SU-DHL-6 (cell line): ENCODE results near the gene GABRD.

ENCODE experiments used
- H2AFZ ChIP-seq: fragments of 200-600 bp; sonication (generic); 2 replicates; pipeline ENCODE4 v1.6.1; 2014; ENCODE audit warnings: low read depth, mild to moderate bottlenecking, moderate library complexity, mixed read lengths, antibody characterized with exemption, low read length; ENCODE audit not compliant: severe bottlenecking
- H3F3A ChIP-seq: fragments of 200-600 bp; shearing (Covaris generic); 2 replicates; pipeline ENCODE4 v1.6.0; 2016; ENCODE audit warnings: antibody characterized with exemption, mild to moderate bottlenecking; ENCODE audit not compliant: insufficient read depth
- H3K27ac ChIP-seq: fragments of 200-600 bp; sonication (generic); 2 replicates; pipeline ENCODE4 v1.5.1; 2016; ENCODE audit warnings: low read depth, mild to moderate bottlenecking, low read length, moderate library complexity, mixed read lengths
- H3K27me3 ChIP-seq: fragments of 200-600 bp; sonication (generic), shearing (Covaris generic); 2 replicates; pipeline ENCODE4 v1.6.0; 2014; ENCODE audit warnings: mild to moderate bottlenecking, low read length
- H3K36me3 ChIP-seq: fragments of 200-600 bp; sonication (generic); 2 replicates; pipeline ENCODE4 v1.6.1; 2014; ENCODE audit warnings: mild to moderate bottlenecking, low read length, mixed read lengths
- H3K4me2 ChIP-seq: fragments of 300-600, 200-600 bp; shearing (Covaris generic), sonication (generic); 2 replicates; pipeline ENCODE4 v1.6.0; 2014; ENCODE audit warnings: low read length, low read depth, mild to moderate bottlenecking; ENCODE audit not compliant: poor library complexity, severe bottlenecking
- H3K4me3 ChIP-seq: fragments of 200-600 bp; sonication (generic); 2 replicates; pipeline ENCODE4 v1.5.1; 2014; ENCODE audit warnings: antibody characterized with exemption, low read length, mild to moderate bottlenecking, mixed read lengths; ENCODE audit not compliant: insufficient read depth, poor library complexity, severe bottlenecking
- H3K79me2 ChIP-seq: fragments of 200-600 bp; sonication (generic); 2 replicates; pipeline ENCODE4 v1.6.1; 2014; ENCODE audit warnings: mild to moderate bottlenecking, low read length, moderate library complexity; ENCODE audit not compliant: insufficient read depth
- H3K9ac ChIP-seq: fragments of 200-600 bp; sonication (generic); 2 replicates; pipeline ENCODE4 v1.7.0; 2014; ENCODE audit warnings: mild to moderate bottlenecking, low read length
- H3K9me2 ChIP-seq: fragments of 200-600 bp; sonication (generic); replicated peaks from 2 replicates; pipeline ENCODE4 v1.6.1; 2014; ENCODE audit warnings: low read length; ENCODE audit not compliant: insufficient read depth
- H3K9me3 ChIP-seq: fragments of 200-600 bp; sonication (generic); 2 replicates; pipeline ENCODE4 v1.6.1; 2014; ENCODE audit warnings: low read length, mixed read lengths; ENCODE audit not compliant: insufficient read depth
- H4K20me1 ChIP-seq: fragments of 200-600 bp; sonication (generic); 2 replicates; pipeline ENCODE4 v1.6.1; 2014; ENCODE audit warnings: low read depth, mild to moderate bottlenecking, antibody characterized with exemption, low read length, moderate library complexity, mixed read lengths
- CTCF ChIP-seq: fragments of 200-600 bp; sonication (generic); IDR thresholded peaks from one replicate; pipeline ENCODE4 v1.5.1; 2017; ENCODE audit warnings: antibody characterized with exemption, mild to moderate bottlenecking, low read length, moderate library complexity; ENCODE audit not compliant: insufficient read depth, poor library complexity, severe bottlenecking
- EZH2phosphoT487 ChIP-seq: fragments of 200-600 bp; sonication (generic), shearing (Covaris generic); conservative IDR thresholded peaks from 2 replicates; pipeline ENCODE4 v1.6.1; 2018; ENCODE audit warnings: mild to moderate bottlenecking, antibody characterized with exemption, low read length, moderate library complexity, mixed read lengths

Gene GABRD

GRCh38 chr1:2019172-2019543, at the start of gene GABRD:
Gene GABRD (plus strand): TSS chr1:2019345. CDS start chr1:2019424, 79 bp downstream.
- Histone ChIP-seq H3K4me2 (no peak within 1 kb of the TSS), H3K27ac (no peak within 1 kb of the TSS), H3F3A (no peaks in the 10 kb centered on the region), H3K36me3 (no peaks in the 10 kb centered on the region), H4K20me1 (no peaks in the 10 kb centered on the region), H2AFZ (no peak within 1 kb of the TSS), H3K9me3 (no peaks in the 10 kb centered on the region), H3K4me3 (no peak within 1 kb of the TSS), H3K27me3 (no peaks in the 10 kb centered on the region), H3K79me2 (no peaks in the 10 kb centered on the region), H3K9me2 (no peaks in the 10 kb centered on the region), H3K9ac (no peak within 1 kb of the TSS)
- no peak for TF ChIP-seq CTCF
- no peak for TF ChIP-seq EZH2phosphoT487

GRCh38 chr1:1969505-1969900, 49.6 kb upstream of the GABRD start:
- no peaks in the 10 kb centered on the region for H3K9me3 ChIP-seq
- no peaks in the 10 kb centered on the region for H3K36me3 ChIP-seq
- H3K27ac ChIP-seq, result no peak overlapping the region
- H2AFZ ChIP-seq, result no peak overlapping the region
- H4K20me1 ChIP-seq, result no peaks in the 10 kb centered on the region
- H3K27me3 ChIP-seq, result no peaks in the 10 kb centered on the region
- H3K4me2 ChIP-seq, result no peak overlapping the region
- H3K4me3 ChIP-seq, result no peak overlapping the region
- H3K79me2 ChIP-seq, result no peaks in the 10 kb centered on the region
- H3K9me2 ChIP-seq, result no peaks in the 10 kb centered on the region
- TF ChIP-seq EZH2phosphoT487, result no peak
- H3F3A ChIP-seq, result no peaks in the 10 kb centered on the region
- H3K9ac ChIP-seq, result no peak overlapping the region

- no peaks in the 10 kb centered on the region for H3K9me3 ChIP-seq
- no peaks in the 10 kb centered on the region for H3K27me3 ChIP-seq
- H3K4me3 ChIP-seq, result no peak overlapping the region
- H3K4me2 ChIP-seq, result no peak overlapping the region
- no peak for TF ChIP-seq CTCF
- no peak for TF ChIP-seq EZH2phosphoT487
- H3K9ac ChIP-seq, result no peak overlapping the region
- no peaks in the 10 kb centered on the region for H3K79me2 ChIP-seq
- H4K20me1 ChIP-seq, result no peaks in the 10 kb centered on the region
- H3K36me3 ChIP-seq, result no peaks in the 10 kb centered on the region
- H3K27ac ChIP-seq, result no peak overlapping the region
- H2AFZ ChIP-seq, result no peak overlapping the region
- H3F3A ChIP-seq, result no peaks in the 10 kb centered on the region
- H3K9me2 ChIP-seq, result no peaks in the 10 kb centered on the region
These were observed 49.0 kb upstream of the GABRD start for GRCh38 chr1:1969953-1970716.

- H3K9me2 ChIP-seq, result no peaks in the 10 kb centered on the region
- TF ChIP-seq EZH2phosphoT487 (no peak), CTCF (no peak)
- H3K27me3 ChIP-seq, result no peaks in the 10 kb centered on the region
- no peaks in the 10 kb centered on the region for H3K9me3 ChIP-seq
- no peaks in the 10 kb centered on the region for H3K79me2 ChIP-seq
- H3K4me3 ChIP-seq, result no peak overlapping the region
- H2AFZ ChIP-seq, result no peak overlapping the region
- no peaks in the 10 kb centered on the region for H3F3A ChIP-seq
- no peak overlapping the region for H3K9ac ChIP-seq
- H3K4me2 ChIP-seq, result no peak overlapping the region
- H4K20me1 ChIP-seq, result no peaks in the 10 kb centered on the region
- no peaks in the 10 kb centered on the region for H3K36me3 ChIP-seq
- no peak overlapping the region for H3K27ac ChIP-seq
These were observed 48.1 kb upstream of the GABRD start for GRCh38 chr1:1971017-1971416.
